GM21528 (cell line): Measurements from ENCODE around the gene FAM174C.

Experiments
- ATAC-seq: cut with Tn5 transposase; IDR thresholded peaks from one replicate; pipeline ENCODE4 v1.9.1; 2021; ENCODE audit warnings: mild to moderate bottlenecking, moderate library complexity; ENCODE audit not compliant: unreplicated experiment, low FRiP score

The FAM174C gene

DNA sequence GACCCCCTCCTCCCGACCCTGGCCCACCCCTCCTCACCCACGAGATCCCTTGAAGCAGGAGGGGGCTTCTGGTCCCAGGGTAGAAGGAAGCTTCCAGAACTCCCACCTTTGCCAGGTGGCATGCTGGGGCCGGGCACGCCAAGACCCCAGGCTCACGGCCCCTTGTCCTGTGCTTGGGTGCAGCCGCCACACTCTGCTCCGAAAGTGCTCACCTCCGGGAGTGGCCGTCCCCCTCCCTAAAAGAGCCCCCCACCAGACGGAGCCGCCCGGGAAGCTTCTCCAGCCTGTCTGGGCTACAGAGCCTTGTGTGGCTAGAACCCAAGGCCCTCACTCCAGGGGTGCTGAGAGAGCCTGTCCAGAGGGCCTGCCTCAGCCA is 8.6 kb downstream of the FAM174C start:
- no peak for ATAC-seq

GRCh38 chr19:1284293-1284978 is 9.1 kb downstream of the FAM174C start:
- ATAC-seq: no peak

- no peak for ATAC-seq
These were observed 9.8 kb downstream of the FAM174C start for GRCh38 chr19:1284979-1285736.

- no peak for ATAC-seq
These were observed 10.5 kb downstream of the FAM174C start, which contains the start of gene EFNA2 for GRCh38 chr19:1285737-1286360. EFNA2 (plus strand) TSS chr19:1285873; CDS start chr19:1286169, 296 bp downstream.

- ATAC-seq: no peak
These were observed 11.4 kb downstream of the FAM174C start for GRCh38 chr19:1286487-1287353.

- ATAC-seq: no peak
These were observed 12.3 kb downstream of the FAM174C start for GRCh38 chr19:1287354-1288225.

DNA sequence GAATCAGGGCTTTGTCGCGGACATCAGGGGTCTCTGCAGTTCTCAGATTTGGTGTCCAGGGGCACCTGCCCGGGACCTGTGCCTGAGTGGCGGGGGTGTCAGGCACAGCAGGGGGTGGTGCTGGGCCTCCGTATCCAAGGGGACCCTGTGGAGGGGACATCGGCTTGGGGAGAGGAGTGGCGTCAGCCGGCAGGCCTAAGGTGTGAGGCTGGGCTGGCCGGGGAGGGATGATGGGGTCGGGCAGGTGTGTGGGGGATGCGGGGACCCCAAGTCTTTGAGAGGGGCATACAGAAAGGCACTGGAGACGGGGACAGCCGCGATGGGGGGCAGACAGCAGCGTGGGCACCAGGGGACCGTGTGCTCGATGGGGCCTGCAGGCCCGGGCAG is 12.9 kb downstream of the FAM174C start:
- ATAC-seq: no peak

DNA sequence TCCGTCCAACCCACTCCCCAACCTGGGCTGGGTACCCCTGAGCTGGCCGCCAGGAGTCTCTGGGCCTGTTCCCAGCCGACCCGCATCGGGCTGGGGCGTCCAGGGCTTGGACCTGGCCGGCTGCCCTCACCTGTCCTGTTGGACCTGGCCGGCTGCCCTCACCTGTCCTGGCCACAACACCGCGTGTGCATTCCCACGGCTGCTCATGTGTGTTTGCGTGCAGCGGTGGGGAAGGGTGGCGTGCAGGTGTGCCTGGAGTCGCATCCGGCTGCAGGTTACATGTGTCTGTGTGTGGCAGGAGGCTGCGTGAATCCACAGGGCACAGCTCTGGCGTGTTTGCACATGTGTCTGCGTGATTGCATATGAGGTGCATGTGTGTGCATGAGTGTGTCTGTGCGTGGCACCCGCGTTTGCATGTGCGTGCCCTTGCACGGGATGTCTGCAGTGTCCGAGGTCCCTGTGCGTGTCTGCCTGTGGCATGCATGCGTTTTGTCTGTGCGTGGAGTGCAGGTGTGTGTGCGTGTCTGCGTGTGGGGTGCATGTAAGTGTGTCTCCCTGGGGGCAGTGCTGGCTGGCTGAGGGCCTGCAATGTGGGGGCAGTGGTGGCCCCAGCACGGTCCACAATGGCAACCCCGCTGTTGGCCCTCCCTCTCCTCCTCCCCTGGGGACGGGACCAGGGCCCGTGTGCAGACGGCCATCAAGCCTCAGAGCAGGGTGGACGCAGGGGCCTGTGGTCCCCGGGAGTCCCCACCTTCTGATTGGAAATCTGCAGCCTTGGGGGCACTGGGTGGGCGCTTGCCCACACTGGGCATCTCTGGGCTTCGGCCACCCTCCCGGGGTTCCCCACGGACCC is 13.7 kb downstream of the FAM174C start:
- ATAC-seq: no peak

DNA sequence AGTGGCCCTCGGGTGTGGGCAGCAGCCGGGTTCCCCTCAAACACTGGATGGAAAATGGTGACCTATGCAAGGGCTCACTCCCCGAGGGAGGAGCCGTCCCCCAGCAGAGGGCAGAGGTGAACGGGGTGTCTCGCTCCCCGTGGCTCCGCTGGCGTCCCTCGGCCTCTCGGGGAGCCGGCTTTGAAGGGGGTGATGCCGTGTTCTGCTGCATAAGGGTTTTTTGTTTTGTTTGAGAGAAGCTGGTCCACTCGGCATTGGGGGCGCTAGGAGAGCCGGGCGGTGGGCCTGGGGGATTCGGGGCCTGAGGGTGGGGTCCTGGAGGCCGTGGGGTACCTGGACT is 14.3 kb downstream of the FAM174C start:
- no peak for ATAC-seq

GRCh38 chr19:1290196-1290702 is 14.9 kb downstream of the FAM174C start:
- ATAC-seq: no peak

- no peak for ATAC-seq
These were observed 15.6 kb downstream of the FAM174C start for GRCh38 chr19:1290703-1291651.

DNA sequence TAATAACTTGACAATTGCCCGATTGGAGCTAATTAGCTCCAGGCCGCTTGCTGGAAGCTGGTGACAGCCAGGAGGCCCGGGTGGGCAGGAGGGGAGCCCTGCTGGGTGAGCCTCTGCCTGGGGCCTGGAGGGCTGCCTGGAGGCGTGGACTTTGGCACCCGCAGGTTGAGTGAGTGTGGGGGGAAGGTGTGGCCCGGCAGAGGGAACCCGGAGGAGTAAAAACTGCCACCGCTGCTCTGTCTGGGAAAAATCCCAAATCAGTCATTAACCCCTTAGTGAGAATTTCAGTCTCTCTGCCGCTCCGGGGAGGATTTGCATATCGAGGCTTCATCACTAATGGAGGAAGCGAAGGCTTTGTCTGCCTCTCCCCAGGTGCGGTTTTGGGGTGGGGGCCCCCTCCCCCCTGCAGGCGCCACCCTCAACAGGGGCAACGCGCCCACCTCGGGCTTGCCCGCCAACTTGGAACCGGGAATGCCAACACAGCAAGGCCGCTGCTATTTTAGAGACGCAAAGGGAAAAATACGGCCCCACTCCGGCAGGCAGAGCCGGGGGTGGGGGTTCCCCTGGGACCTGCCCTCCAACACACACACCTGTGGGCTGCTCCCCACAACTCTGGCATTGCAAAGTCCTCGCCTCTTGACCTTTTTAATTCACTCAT is 16.6 kb downstream of the FAM174C start:
- no peak for ATAC-seq

GRCh38 chr19:1292419-1293151 is 17.3 kb downstream of the FAM174C start:
- ATAC-seq: no peak

DNA sequence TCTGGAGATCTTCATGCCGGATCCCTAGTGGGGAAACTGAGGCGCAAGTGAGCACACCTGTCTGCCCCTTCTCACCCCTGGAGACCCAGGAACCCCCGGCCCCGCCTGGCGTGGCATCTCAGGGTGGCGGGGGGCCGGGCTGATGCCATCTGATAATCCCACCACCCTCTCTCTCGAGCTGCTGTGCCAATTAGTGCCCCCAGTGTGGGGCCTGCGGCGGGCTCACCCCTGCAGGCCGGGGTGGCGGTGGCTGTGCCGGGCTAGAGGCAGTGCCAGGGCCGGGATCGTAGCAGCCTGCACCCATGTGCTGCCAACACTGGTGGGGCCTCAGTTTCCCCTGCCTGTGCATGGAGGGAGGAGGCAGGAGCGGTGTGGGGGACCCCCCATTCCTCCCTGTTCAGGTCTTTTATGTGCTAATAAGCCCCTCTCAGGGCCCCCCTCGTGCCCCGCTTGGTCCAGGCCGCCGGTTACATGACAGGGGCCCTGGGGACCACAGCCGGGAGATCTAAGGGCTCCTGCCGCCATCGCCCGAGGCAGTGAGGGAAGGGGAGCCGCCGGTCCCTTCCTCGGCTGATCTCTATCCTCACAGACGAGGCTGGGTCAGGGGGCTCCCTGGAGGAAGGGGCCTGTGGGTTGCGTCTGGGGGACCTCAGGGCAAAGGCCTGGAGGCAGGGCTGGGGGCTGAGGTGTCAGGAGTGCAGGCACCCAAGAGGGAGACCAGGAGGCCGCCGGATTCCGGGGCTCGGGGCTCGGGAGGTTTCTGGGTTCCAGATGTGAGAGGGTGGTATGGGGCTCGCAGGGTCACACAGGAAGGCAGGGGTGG is 18.7 kb downstream of the FAM174C start:
- ATAC-seq: no peak

DNA sequence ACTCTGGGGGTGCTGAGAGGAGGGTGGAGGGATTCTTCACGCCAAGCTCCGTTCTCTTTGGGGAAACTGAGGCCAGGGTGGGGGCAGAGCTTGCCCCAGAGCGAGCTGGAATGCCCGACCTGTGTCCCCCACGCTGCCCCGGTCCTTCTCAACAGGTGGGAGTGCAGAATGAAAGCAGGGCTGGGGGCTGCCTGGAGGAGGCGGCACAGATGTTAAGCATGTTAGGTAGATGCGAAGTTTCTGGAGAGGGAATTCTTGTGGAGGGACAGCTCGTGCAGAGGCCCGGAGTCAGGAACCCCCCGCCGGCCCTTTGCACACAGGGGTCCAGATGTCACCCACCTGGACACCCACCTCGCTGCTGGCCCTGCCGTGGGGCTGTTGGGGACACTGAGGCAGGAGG is 19.4 kb downstream of the FAM174C start:
- no peak for ATAC-seq
